Stomach (tissue), 4 donors: ENCODE results near the gene STX1A.

Experiments
- CTCF ChIP-seq, 7 experiments: fragments of 450-650 bp in 4 of 7; fragments of 200-600 bp in 3 of 7; sonication (generic) in 3 of 7; IDR thresholded peaks; one replicate each; pipeline ENCODE4 v1.5.1; 2016 to 2019; ENCODE audit warnings: antibody characterized with exemption in 7 of 7, control low read depth in 2 of 7, mild to moderate bottlenecking in 1 of 7
- POLR2AphosphoS5 ChIP-seq, 3 donors: sonication (generic); formaldehyde crosslinking; IDR thresholded peaks; one replicate each; pipeline ENCODE4 v1.6.1; 2016; ENCODE audit warnings: antibody characterized with exemption in 3 of 3

DNA sequence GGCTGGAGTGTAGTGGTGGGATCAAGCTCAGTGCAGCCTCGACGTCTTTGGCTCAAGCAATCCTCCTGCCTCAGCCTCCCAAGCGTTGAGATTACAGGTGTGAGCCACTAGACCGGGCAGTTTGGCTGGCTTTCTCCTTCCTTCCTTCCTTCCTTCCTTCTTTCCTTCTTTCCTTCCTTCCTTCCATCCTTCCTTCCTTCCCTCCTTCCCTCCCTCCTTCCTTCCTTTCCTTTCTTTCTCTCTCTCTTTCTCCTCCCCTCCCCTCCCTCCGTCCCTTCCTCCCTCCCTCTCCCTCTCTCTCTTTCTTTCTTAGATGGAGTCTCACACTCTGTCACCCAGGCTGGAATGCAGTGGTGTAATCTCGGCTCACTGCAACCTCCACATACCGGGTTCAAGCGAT is 59.5 kb downstream of the STX1A start:
- TF ChIP-seq CTCF (IDR thresholded peaks at IDR 0.05) (no peak), POLR2AphosphoS5 (IDR thresholded peaks at IDR 0.05) (no peak)
